H9 (cell line): ENCODE results near the gene CD247. TPM values are rescaled to one million over a fixed set of nuclear protein-coding genes. Genes with fewer than 3 reads are reported as not detected.

Experiments
- DNase-seq: peaks from one replicate; pipeline ENCODE4 v3.0.0-alpha.2; 2017
- H2AFZ ChIP-seq: one replicate; pipeline ENCODE4 v1.6.1; 2013; ENCODE audit warnings: mild to moderate bottlenecking, low read length, control low read depth, moderate library complexity
- H2AK5ac ChIP-seq: 2 replicates; pipeline ENCODE4 v1.6.1; 2013; ENCODE audit warnings: low read length, control low read depth, mixed read lengths; ENCODE audit not compliant: insufficient read length
- H2BK120ac ChIP-seq: one replicate; pipeline ENCODE4 v1.6.1; 2013; ENCODE audit warnings: low read depth, mild to moderate bottlenecking, low read length, control low read depth, inconsistent platforms; ENCODE audit not compliant: poor library complexity, severe bottlenecking
- H2BK12ac ChIP-seq: 2 replicates; pipeline ENCODE4 v1.6.1; 2013; ENCODE audit warnings: low read length, control low read depth, mixed read lengths, low read depth; ENCODE audit not compliant: insufficient read length
- H2BK15ac ChIP-seq: 2 replicates; pipeline ENCODE4 v1.6.1; 2013; ENCODE audit warnings: low read depth, low read length, control low read depth
- H2BK20ac ChIP-seq: one replicate; pipeline ENCODE4 v1.6.1; 2013; ENCODE audit warnings: low read depth, mild to moderate bottlenecking, low read length, control low read depth, inconsistent platforms; ENCODE audit not compliant: poor library complexity, severe bottlenecking
- H2BK5ac ChIP-seq: 2 replicates; pipeline ENCODE4 v1.6.1; 2013; ENCODE audit warnings: low read length, control low read depth, mixed read lengths; ENCODE audit not compliant: insufficient read length
- H3K14ac ChIP-seq: 2 replicates; pipeline ENCODE4 v1.6.1; 2013; ENCODE audit warnings: low read length, control low read depth; ENCODE audit not compliant: insufficient read depth
- H3K18ac ChIP-seq: 2 replicates; pipeline ENCODE4 v1.6.1; 2013; ENCODE audit warnings: low read depth, mild to moderate bottlenecking, mixed read lengths, low read length, control low read depth; ENCODE audit not compliant: insufficient read length
- H3K23ac ChIP-seq: 2 replicates; pipeline ENCODE4 v1.6.1; 2013; ENCODE audit warnings: low read length, control low read depth, mixed read lengths, low read depth; ENCODE audit not compliant: insufficient read length
- H3K23me2 ChIP-seq: 2 replicates; pipeline ENCODE4 v1.6.1; 2013; ENCODE audit warnings: low read depth, mild to moderate bottlenecking, mixed read lengths, low read length, control low read depth; ENCODE audit not compliant: insufficient read length, poor library complexity, severe bottlenecking
- H3K27ac ChIP-seq: 2 replicates; pipeline ENCODE4 v1.5.1; 2013; ENCODE audit warnings: low read length, control low read depth, mixed read lengths, low read depth; ENCODE audit not compliant: insufficient read length
- H3K27me3 ChIP-seq: 2 replicates; pipeline ENCODE4 v1.6.1; 2013; ENCODE audit warnings: low read length, control low read depth, inconsistent platforms; ENCODE audit not compliant: insufficient read depth
- H3K4ac ChIP-seq: 2 replicates; pipeline ENCODE4 v1.6.1; 2013; ENCODE audit warnings: low read depth, mild to moderate bottlenecking, control low read depth, inconsistent platforms, low read length, moderate library complexity
- H3K4me1 ChIP-seq: 2 replicates; pipeline ENCODE4 v1.6.1; 2013; ENCODE audit warnings: low read length, control low read depth, inconsistent platforms; ENCODE audit not compliant: insufficient read depth
- H3K4me2 ChIP-seq: 2 replicates; pipeline ENCODE4 v1.6.1; 2013; ENCODE audit warnings: low read length, control low read depth, mixed read lengths; ENCODE audit not compliant: insufficient read length, insufficient read depth
- H3K56ac ChIP-seq: 2 replicates; pipeline ENCODE4 v1.6.1; 2013; ENCODE audit warnings: low read depth, mild to moderate bottlenecking, mixed read lengths, low read length, control low read depth; ENCODE audit not compliant: insufficient read length
- H3K79me1 ChIP-seq: 2 replicates; pipeline ENCODE4 v1.6.1; 2013; ENCODE audit warnings: low read depth, mild to moderate bottlenecking, moderate library complexity, low read length, control low read depth, inconsistent platforms; ENCODE audit not compliant: insufficient read depth, poor library complexity, severe bottlenecking
- H3K79me2 ChIP-seq: 2 replicates; pipeline ENCODE4 v1.6.1; 2013; ENCODE audit warnings: low read length, control low read depth, inconsistent platforms; ENCODE audit not compliant: insufficient read depth
- H3K9ac ChIP-seq: 2 replicates; pipeline ENCODE4 v1.6.1; 2013; ENCODE audit warnings: low read length, control low read depth, mixed read lengths; ENCODE audit not compliant: insufficient read length; ENCODE audit errors: extremely low read depth
- H3K9me3 ChIP-seq: one replicate; pipeline ENCODE4 v1.6.1; 2013; ENCODE audit warnings: low read depth, low read length, inconsistent platforms; ENCODE audit not compliant: control insufficient read depth
- H3T11ph ChIP-seq: one replicate; pipeline ENCODE4 v1.6.1; 2013; ENCODE audit warnings: mild to moderate bottlenecking, low read length, control low read depth, inconsistent platforms
- H4K20me1 ChIP-seq: one replicate; pipeline ENCODE4 v1.6.1; 2013; ENCODE audit not compliant: control insufficient read depth, insufficient read length, insufficient read depth
- H4K5ac ChIP-seq: 2 replicates; pipeline ENCODE4 v1.6.1; 2013; ENCODE audit warnings: low read depth, mild to moderate bottlenecking, mixed read lengths, low read length, control low read depth; ENCODE audit not compliant: insufficient read length
- H4K8ac ChIP-seq: replicated peaks from 2 replicates; pipeline ENCODE4 v1.6.1; 2013; ENCODE audit warnings: low read length, control low read depth, mixed read lengths, low read depth; ENCODE audit not compliant: insufficient read length
- H4K91ac ChIP-seq: 2 replicates; pipeline ENCODE4 v1.6.1; 2013; ENCODE audit warnings: low read depth, mild to moderate bottlenecking, moderate library complexity, mixed read lengths, low read length, control low read depth; ENCODE audit not compliant: insufficient read length
- H3K27ac Mint-ChIP-seq, 3 experiments: 2 replicates in 2 of 3; 3 replicates in 1 of 3; pipeline ENCODE4 v1.8.0; 2020 to 2021; ENCODE audit warnings: mixed read lengths in 3 of 3, mild to moderate bottlenecking in 1 of 3, moderate library complexity in 1 of 3
- H3K27me3 Mint-ChIP-seq: 2 replicates; pipeline ENCODE4 v1.8.0; 2021; ENCODE audit warnings: low read depth, mild to moderate bottlenecking, moderate library complexity, mixed read lengths
- H3K36me3 Mint-ChIP-seq, 3 experiments: 2 replicates in 2 of 3; 3 replicates in 1 of 3; pipeline ENCODE4 v1.8.0; 2020 to 2021; ENCODE audit warnings: low read depth in 3 of 3, mixed read lengths in 3 of 3; ENCODE audit not compliant: insufficient read depth in 1 of 3
- H3K4me1 Mint-ChIP-seq, 2 experiments: 2 replicates each; pipeline ENCODE4 v1.8.0; 2020; ENCODE audit warnings: mixed read lengths in 2 of 2
- H3K4me3 Mint-ChIP-seq, 2 experiments: 2 replicates in 1 of 2; 3 replicates in 1 of 2; pipeline ENCODE4 v1.8.0; 2020 to 2021; ENCODE audit warnings: mild to moderate bottlenecking in 2 of 2, mixed read lengths in 2 of 2, moderate library complexity in 1 of 2
- H3K9me3 Mint-ChIP-seq, 2 experiments: 2 replicates in 1 of 2; 3 replicates in 1 of 2; pipeline ENCODE4 v1.8.0; 2020; ENCODE audit warnings: mild to moderate bottlenecking in 2 of 2, mixed read lengths in 2 of 2, moderate library complexity in 1 of 2
- CTCF ChIP-seq: fragments of 200-600 bp; sonication (generic); conservative IDR thresholded peaks from 3 replicates; pipeline ENCODE4 v1.8.0; 2021; ENCODE audit warnings: antibody characterized with exemption, mild to moderate bottlenecking
- WGBS: extraction: QIAGEN DNeasy Blood & Tissue Kit; methylation state at CpG from one replicate; pipeline ENCODE4 v1.1.7; 2013; ENCODE audit warnings: missing lambda C conversion rate, low lambda C conversion rate, mixed read lengths; ENCODE audit not compliant: insufficient read length; ENCODE audit errors: extremely low coverage; 5-methylcytosine and 5-hydroxymethylcytosine counted together
- total RNA-seq: library from RNA; stranded (reverse); gene quantifications from 2 replicates; pipeline ENCODE4 v1.2.1, GENCODE V29; 2021

Gene CD247
- total RNA-seq, 1 experiment from 2014 or later, result 1.2 TPM

DNA sequence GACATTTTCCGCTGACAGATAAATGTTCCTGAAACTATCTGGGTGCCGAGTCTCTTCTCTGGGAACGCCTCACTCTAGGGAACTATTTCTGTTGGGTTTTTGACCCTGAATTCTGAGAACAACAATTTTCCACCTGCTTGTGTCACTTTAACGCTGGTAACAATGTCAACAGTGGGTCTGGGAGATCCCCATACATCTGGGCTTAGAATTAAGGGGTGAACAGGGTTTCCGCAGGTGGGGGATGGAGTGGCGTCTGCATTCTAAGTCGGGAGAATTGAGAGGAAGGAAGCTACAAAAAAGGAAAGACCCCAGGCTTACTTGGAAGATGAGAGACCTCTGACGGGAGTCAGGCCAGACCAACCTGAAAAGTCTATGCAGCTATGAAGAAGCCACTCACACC, 8.7 kb downstream of the CD247 start:
- H2BK15ac ChIP-seq, result no peak overlapping the region
- no peaks in the 10 kb centered on the region for H3K79me1 ChIP-seq
- no peak overlapping the region for H2AK5ac ChIP-seq
- no peak overlapping the region for H2BK5ac ChIP-seq
- no peaks in the 10 kb centered on the region; the same call in 1 of the 2 replicates for H3K27me3 Mint-ChIP-seq
- H3K9me3 Mint-ChIP-seq, result no peaks in the 10 kb centered on the region
- peaks cover 0 to 11% of the 10 kb centered on the region in 2 experiments; a peak in 3 of 4 replicates for H3K4me1 Mint-ChIP-seq
- H3T11ph ChIP-seq, result no peak overlapping the region
- no peak for DNase-seq
- no peak overlapping the region for H3K56ac ChIP-seq
- no peak overlapping the region for H3K4me3 Mint-ChIP-seq
- H4K5ac ChIP-seq, result no peak overlapping the region
- no peak overlapping the region for H3K4ac ChIP-seq
- no peak overlapping the region for H4K91ac ChIP-seq
- no peaks in the 10 kb centered on the region for H3K9me3 ChIP-seq
- H3K27ac Mint-ChIP-seq, result no peak overlapping the region
- H3K4me2 ChIP-seq, result no peak overlapping the region
- no peak overlapping the region for H3K14ac ChIP-seq
- no peaks in the 10 kb centered on the region for H3K23me2 ChIP-seq
- H2BK20ac ChIP-seq, result no peak overlapping the region
- H3K79me2 ChIP-seq, result no peaks in the 10 kb centered on the region
- H3K27ac ChIP-seq, result no peak overlapping the region
- TF ChIP-seq CTCF, result no peak
- no peak overlapping the region for H2BK120ac ChIP-seq
- H3K9ac ChIP-seq, result no peak overlapping the region
- WGBS, result no CpG with 5 or more reads among the region's 8 CpGs
- H4K20me1 ChIP-seq, result no peaks in the 10 kb centered on the region
- H3K18ac ChIP-seq, result no peak overlapping the region
- H3K36me3 Mint-ChIP-seq, result no peaks in the 10 kb centered on the region
- no peak overlapping the region for H2BK12ac ChIP-seq
- H2AFZ ChIP-seq, result no peak overlapping the region
- no peaks in the 10 kb centered on the region for H3K27me3 ChIP-seq
- no peak overlapping the region for H4K8ac ChIP-seq
- no peak overlapping the region for H3K23ac ChIP-seq
- no peaks in the 10 kb centered on the region for H3K4me1 ChIP-seq
